GM12878 (cell line): ENCODE results near the gene PRKX.

Experiments used
- CEBPB ChIP-seq, 2 experiments: fragments of 150-350 bp in 1 of 2; IDR thresholded peaks; 2 replicates each; pipeline ENCODE4 v1.6.1; 2012 to 2014; ENCODE audit warnings: low read depth in 2 of 2, low read length in 2 of 2, borderline replicate concordance in 1 of 2, inconsistent platforms in 1 of 2
- CREM ChIP-seq: IDR thresholded peaks from 2 replicates; pipeline ENCODE4 v1.6.1; 2014; ENCODE audit warnings: antibody characterized with exemption, low read depth
- EZH2 ChIP-seq: IDR thresholded peaks from 2 replicates; pipeline ENCODE4 v1.6.1; 2012; ENCODE audit warnings: low read depth, mild to moderate bottlenecking, control low read depth, inconsistent platforms, low read length, borderline replicate concordance; ENCODE audit not compliant: control insufficient read depth
- GATAD2B ChIP-seq: fragments of 450-650 bp; conservative IDR thresholded peaks from 2 replicates; pipeline ENCODE4 v1.6.1; 2017; ENCODE audit warnings: low read depth, mild to moderate bottlenecking, moderate library complexity
- MEF2A ChIP-seq: IDR thresholded peaks from 2 replicates; pipeline ENCODE4 v1.6.1; 2011; ENCODE audit warnings: low read depth, mild to moderate bottlenecking, low read length, moderate library complexity; ENCODE audit not compliant: insufficient read depth
- NBN ChIP-seq: fragments of 450-650 bp; IDR thresholded peaks from 2 replicates; pipeline ENCODE4 v1.6.1; 2016
- NR2C1 ChIP-seq: fragments of 450-650 bp; IDR thresholded peaks from 2 replicates; pipeline ENCODE4 v1.6.1; 2017; ENCODE audit warnings: antibody characterized with exemption, mild to moderate bottlenecking, moderate library complexity
- POLR2AphosphoS5 ChIP-seq: IDR thresholded peaks from 2 replicates; pipeline ENCODE4 v1.6.1; 2011; ENCODE audit warnings: mild to moderate bottlenecking, low read length, inconsistent platforms
- SUZ12 ChIP-seq: fragments of 200-600 bp; sonication (generic); IDR thresholded peaks from one replicate; pipeline ENCODE4 v1.6.1; 2018; ENCODE audit warnings: antibody characterized with exemption, mild to moderate bottlenecking; ENCODE audit not compliant: unreplicated experiment
- TCF12 ChIP-seq: IDR thresholded peaks from 2 replicates; pipeline ENCODE4 v1.6.1; 2011; ENCODE audit warnings: low read depth, mild to moderate bottlenecking, low read length
- ZNF274 ChIP-seq: IDR thresholded peaks from one replicate; pipeline ENCODE4 v1.8.0; 2011; ENCODE audit not compliant: insufficient read length, insufficient read depth
- TF ChIP-seq, protein P1 (sequence below), 3 experiments: IDR thresholded peaks in 2 of 3; conservative IDR thresholded peaks in 1 of 3; 2 replicates each; pipeline ENCODE4 v1.5.1; 2011; ENCODE audit warnings: low read depth in 3 of 3, low read length in 3 of 3, mild to moderate bottlenecking in 3 of 3, control low read depth in 2 of 3, moderate library complexity in 2 of 3, inconsistent platforms in 1 of 3, mixed read lengths in 1 of 3; ENCODE audit not compliant: control insufficient read depth in 2 of 3, insufficient read depth in 1 of 3; ENCODE audit errors: extremely low read depth in 1 of 3
- TF ChIP-seq, protein P2 (sequence below): fragments of 150-350 bp; IDR thresholded peaks from 2 replicates; pipeline ENCODE4 v1.6.1; 2016; ENCODE audit warnings: low read depth, low read length

DNA sequence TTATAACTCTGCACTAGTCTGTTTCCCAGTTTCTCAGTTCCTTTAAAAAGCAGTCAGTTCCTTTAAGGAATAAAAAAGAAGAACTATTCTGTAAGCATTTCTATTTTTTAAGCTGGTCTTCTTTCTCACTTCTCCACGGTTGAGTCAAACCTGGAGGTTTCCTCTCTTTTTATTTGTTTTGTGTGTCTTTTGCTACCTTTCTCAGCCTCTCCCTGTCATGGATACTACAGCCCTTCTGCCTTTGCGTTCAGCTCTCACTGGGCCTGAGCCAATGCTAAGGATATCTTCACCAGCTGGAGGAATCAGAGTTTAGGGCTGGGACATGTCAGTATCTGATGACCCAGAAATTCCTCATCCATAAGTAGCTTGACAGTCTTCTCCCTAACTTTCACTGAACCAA lies 49.7 kb upstream of the PRKX start:
- TF ChIP-seq CREM (no peak), NBN (no peak), POLR2AphosphoS5 (no peak), TCF12 (no peak), GATAD2B (no peak), ZNF274 (no peak), NR2C1 (no peak), CEBPB (IDR thresholded peaks at IDR 0.05; ENCODE audit: borderline replicate concordance in 1 of 2, low read depth in 2 of 2, low read length in 2 of 2) (no peak), EZH2 (no peak), SUZ12 (no peak), MEF2A (no peak)
- TF ChIP-seq, protein P1, sequence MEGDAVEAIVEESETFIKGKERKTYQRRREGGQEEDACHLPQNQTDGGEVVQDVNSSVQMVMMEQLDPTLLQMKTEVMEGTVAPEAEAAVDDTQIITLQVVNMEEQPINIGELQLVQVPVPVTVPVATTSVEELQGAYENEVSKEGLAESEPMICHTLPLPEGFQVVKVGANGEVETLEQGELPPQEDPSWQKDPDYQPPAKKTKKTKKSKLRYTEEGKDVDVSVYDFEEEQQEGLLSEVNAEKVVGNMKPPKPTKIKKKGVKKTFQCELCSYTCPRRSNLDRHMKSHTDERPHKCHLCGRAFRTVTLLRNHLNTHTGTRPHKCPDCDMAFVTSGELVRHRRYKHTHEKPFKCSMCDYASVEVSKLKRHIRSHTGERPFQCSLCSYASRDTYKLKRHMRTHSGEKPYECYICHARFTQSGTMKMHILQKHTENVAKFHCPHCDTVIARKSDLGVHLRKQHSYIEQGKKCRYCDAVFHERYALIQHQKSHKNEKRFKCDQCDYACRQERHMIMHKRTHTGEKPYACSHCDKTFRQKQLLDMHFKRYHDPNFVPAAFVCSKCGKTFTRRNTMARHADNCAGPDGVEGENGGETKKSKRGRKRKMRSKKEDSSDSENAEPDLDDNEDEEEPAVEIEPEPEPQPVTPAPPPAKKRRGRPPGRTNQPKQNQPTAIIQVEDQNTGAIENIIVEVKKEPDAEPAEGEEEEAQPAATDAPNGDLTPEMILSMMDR (IDR thresholded peaks at IDR 0.05 in 2 of 3, conservative IDR thresholded peaks at IDR 0.05 in 1 of 3; ENCODE audit: control insufficient read depth in 2 of 3, extremely low read depth in 1 of 3, insufficient read depth in 1 of 3, low read depth in 3 of 3, low read length in 3 of 3) = no peak
- TF ChIP-seq, protein P2, sequence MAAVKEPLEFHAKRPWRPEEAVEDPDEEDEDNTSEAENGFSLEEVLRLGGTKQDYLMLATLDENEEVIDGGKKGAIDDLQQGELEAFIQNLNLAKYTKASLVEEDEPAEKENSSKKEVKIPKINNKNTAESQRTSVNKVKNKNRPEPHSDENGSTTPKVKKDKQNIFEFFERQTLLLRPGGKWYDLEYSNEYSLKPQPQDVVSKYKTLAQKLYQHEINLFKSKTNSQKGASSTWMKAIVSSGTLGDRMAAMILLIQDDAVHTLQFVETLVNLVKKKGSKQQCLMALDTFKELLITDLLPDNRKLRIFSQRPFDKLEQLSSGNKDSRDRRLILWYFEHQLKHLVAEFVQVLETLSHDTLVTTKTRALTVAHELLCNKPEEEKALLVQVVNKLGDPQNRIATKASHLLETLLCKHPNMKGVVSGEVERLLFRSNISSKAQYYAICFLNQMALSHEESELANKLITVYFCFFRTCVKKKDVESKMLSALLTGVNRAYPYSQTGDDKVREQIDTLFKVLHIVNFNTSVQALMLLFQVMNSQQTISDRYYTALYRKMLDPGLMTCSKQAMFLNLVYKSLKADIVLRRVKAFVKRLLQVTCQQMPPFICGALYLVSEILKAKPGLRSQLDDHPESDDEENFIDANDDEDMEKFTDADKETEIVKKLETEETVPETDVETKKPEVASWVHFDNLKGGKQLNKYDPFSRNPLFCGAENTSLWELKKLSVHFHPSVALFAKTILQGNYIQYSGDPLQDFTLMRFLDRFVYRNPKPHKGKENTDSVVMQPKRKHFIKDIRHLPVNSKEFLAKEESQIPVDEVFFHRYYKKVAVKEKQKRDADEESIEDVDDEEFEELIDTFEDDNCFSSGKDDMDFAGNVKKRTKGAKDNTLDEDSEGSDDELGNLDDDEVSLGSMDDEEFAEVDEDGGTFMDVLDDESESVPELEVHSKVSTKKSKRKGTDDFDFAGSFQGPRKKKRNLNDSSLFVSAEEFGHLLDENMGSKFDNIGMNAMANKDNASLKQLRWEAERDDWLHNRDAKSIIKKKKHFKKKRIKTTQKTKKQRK = no peak
